Fibroblast of the aortic adventitia (primary cell): ENCODE data around the gene MBOAT2. TPM values are rescaled to one million over a fixed set of nuclear protein-coding genes. Genes with fewer than 3 reads are reported as not detected.

ENCODE experiments used
- DNase-seq: peaks from one replicate; pipeline ENCODE4 v3.0.0-alpha.2; 2010; ENCODE audit warnings: low read depth
- H3K4me3 ChIP-seq: 2 replicates; pipeline ENCODE4 v1.5.1; 2011; ENCODE audit warnings: low read depth, mild to moderate bottlenecking, control low read depth, low read length, moderate library complexity
- total RNA-seq: library from RNA; depleted of rRNA; stranded (reverse); fragments of >200 nt; gene quantifications from 2 replicates; pipeline ENCODE4 v1.2.3, GENCODE V29; 2012; ENCODE audit warnings: low replicate concordance
- TF ChIP-seq, protein P1 (sequence below): IDR thresholded peaks from 2 replicates; pipeline ENCODE4 v1.5.1; 2011; ENCODE audit warnings: mild to moderate bottlenecking, low read length, control low read depth, inconsistent platforms; ENCODE audit not compliant: insufficient read depth

Gene MBOAT2
- total RNA-seq, 1 donor: 37.1 TPM

GRCh38 chr2:8927510-8928455 is 75.7 kb downstream of the MBOAT2 start:
- DNase-seq: no peak

DNA sequence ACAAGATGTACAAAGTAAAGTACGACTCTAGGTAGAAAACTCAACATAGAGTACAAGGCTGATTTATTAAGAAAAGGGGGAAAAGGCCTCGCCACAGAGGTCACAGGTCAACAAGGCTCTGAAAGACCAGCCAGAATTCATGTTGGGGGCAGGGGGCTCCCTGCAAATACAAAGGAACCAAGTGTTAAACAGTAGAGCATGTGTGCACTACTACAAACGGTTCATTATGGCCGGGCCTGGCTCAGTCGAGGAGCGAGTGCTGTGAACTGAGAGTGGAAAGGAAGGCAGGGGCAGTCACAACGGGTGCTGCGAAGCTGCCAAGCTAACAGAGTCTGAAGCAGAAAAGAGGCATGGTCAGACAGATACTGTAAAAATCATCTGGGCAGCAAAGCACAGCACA is 77.1 kb downstream of the MBOAT2 start:
- H3K4me3 ChIP-seq: no peak overlapping the region
- TF ChIP-seq, protein P1, sequence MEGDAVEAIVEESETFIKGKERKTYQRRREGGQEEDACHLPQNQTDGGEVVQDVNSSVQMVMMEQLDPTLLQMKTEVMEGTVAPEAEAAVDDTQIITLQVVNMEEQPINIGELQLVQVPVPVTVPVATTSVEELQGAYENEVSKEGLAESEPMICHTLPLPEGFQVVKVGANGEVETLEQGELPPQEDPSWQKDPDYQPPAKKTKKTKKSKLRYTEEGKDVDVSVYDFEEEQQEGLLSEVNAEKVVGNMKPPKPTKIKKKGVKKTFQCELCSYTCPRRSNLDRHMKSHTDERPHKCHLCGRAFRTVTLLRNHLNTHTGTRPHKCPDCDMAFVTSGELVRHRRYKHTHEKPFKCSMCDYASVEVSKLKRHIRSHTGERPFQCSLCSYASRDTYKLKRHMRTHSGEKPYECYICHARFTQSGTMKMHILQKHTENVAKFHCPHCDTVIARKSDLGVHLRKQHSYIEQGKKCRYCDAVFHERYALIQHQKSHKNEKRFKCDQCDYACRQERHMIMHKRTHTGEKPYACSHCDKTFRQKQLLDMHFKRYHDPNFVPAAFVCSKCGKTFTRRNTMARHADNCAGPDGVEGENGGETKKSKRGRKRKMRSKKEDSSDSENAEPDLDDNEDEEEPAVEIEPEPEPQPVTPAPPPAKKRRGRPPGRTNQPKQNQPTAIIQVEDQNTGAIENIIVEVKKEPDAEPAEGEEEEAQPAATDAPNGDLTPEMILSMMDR: no peak
- DNase-seq: no peak

More at GRCh38 chr2:8927510-8928455, 75.7 kb downstream of the MBOAT2 start:
- TF ChIP-seq, protein P1: no peak
- H3K4me3 ChIP-seq: no peak overlapping the region

DNA sequence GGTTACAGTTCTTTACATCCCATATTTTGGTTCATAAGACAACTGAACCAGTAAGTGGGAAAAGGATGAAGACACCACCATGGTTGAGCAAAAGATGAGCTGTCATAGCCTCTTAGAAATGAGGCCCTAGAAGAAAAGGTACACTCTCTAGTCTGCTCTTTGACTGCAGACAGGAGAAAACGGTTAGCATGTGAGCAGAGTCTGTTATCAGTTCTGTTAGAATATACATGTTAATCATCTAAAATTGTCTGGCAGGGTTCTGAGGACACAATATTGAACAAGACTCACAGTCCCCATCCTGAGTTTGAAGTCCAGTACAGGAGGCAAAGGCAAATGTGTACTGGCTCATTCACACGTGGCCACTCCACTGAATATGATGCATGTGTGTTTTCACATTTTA is 78.1 kb downstream of the MBOAT2 start:
- TF ChIP-seq, protein P1: no peak
- DNase-seq: no peak
- H3K4me3 ChIP-seq: no peak overlapping the region

- H3K4me3 ChIP-seq: no peak overlapping the region
- no peak for DNase-seq
- TF ChIP-seq, protein P1: no peak
Measured at GRCh38 chr2:8923183-8923582, 80.3 kb downstream of the MBOAT2 start.

DNA sequence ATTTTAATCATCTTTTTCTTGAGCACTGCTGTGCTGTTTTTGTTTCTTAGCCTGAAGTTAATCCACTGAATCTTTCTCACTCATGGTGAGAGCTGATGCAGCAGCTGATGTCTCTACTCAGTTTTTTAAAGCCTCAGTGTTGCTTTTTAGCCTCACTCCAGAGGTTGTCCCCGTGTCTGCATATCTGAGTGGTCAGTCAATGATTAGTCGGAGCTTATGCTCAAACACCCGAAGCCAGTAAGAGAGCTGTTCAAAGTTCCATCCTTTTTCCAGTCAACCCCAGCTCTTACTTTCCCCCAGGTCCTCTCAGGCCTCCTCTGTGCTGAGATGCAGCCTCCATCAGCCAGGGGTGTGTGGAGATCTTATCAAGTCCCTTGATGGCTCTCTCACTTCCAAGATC is 81.1 kb downstream of the MBOAT2 start:
- H3K4me3 ChIP-seq: no peak overlapping the region
- TF ChIP-seq, protein P1: no peak
- DNase-seq: no peak

- TF ChIP-seq, protein P1: no peak
- H3K4me3 ChIP-seq: no peak overlapping the region
- DNase-seq: no peak
Measured at GRCh38 chr2:8918412-8918811, 85.1 kb downstream of the MBOAT2 start.
